HG03064 (cell line): Measurements from ENCODE around the gene GMPR.
"Not testable (repeated sequence)": the region's sequence is repeated elsewhere in the genome, so short reads cannot be mapped to it uniquely, and the experiment has no call there.

Experiments
- ATAC-seq: cut with Tn5 transposase; IDR thresholded peaks from one replicate; pipeline ENCODE4 v1.9.1; 2021; ENCODE audit warnings: low read depth; ENCODE audit not compliant: unreplicated experiment

The GMPR gene

DNA sequence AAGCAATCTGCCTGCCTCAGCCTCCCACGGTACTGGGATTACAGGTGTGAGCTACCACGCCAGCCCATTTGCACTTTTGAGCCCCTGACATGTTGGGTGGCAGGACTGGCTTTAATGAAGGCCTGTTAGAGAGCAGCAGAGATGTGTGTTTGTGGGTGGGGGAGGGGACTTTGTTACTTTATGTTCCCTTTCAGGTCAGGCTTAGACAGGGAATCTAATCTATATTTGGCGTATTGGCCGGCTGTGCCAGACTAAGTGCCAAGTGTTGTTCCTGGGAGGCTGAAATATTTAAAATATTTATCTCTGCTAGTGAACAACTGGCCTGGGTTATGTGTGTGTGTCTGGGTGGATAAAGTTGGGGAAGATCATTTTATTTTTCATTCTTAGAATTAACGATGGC lies 6.1 kb downstream of the GMPR start:
- ATAC-seq = no peak

DNA sequence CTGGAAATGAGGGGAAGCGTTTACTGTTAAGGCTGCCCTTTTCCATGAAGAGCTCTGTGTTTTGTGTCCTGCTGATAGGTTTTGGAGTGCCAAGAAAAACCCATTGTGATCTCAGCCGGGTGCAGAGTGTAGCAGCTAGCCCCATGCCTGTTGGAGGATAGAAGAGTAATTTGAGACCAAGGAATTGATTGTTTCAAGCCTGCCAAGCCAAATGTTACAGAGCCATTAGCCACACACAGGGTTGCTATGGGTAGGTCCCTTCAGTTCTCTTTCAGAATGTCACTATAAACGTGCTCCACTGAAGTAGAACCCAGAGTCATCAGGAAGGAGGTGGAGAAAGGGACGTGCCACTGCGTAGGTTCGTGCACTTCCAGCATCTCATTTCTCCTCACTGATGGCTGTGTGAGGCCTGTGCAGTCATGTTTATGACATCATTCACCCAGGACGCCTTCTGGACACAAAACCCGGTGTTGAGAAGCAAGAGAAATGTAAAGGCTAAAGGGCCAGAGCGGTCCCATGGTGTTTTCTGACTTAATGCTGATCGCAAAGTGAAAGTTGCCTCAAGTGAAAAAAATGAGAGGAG lies 6.6 kb downstream of the GMPR start:
- no peak for ATAC-seq

DNA sequence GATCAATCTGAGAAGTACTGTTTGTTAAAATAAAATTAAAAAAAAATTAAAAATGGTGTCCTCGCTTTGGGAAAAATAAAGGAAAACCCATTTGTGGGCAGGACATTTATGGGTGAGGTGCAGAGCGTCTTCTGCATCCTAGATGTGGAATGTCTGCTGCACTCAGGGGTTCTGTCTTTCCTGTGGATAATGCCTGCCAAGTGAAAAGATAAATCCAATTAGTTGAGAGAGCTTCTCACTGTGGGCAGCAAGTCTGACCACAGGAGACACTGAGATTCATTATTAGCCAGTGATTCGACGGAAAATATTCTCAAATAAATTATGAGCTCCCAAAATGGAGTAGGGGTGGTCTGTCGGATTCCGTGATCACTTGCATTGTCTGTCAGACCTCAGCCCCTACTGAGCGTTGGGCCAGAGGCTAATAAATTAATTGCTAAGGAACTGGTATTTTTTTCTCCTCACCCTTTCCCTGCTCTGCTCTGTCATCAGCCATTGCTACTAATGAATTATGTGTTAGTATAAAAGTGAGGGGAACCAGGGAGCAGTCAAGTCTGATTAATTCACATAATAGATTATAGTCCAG lies 10.0 kb downstream of the GMPR start:
- no peak for ATAC-seq

DNA sequence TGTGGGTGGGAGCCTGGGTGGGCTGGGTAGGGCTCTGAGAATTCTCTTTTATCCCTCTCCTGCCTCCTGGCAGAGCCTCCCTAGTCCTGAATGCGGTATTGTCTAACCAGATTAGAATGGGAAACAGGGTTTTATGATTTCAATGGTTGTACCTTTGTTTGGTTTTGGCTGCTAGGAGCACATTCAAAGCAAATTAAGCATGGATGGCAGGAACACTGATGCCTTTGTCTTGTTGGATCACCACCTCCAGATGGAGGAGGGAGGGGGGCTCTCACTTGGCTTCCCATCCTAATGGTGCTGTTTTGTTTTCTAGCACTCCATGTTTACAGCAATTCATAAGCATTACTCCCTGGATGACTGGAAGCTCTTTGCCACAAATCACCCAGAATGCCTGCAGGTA lies 11.6 kb downstream of the GMPR start:
- no peak for ATAC-seq

DNA sequence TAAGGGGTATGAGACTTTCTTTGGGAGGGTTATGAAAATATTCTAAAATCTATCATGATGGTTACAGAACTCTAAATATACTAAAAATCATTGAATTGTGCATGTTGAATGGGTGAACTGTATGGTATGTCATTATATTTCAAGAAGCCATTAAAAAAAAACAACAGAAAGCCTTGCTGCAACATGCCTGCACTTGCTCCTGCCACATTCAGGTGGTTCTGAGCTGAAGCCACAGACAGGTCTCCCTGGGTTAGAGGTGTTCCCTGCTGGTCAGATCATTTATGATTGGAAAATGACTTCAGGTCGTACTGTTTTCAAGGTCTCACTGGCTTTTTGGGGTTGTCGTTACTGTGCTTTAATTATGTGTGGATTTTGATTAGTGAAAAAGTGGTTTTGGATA lies 13.3 kb downstream of the GMPR start:
- ATAC-seq = no peak

DNA sequence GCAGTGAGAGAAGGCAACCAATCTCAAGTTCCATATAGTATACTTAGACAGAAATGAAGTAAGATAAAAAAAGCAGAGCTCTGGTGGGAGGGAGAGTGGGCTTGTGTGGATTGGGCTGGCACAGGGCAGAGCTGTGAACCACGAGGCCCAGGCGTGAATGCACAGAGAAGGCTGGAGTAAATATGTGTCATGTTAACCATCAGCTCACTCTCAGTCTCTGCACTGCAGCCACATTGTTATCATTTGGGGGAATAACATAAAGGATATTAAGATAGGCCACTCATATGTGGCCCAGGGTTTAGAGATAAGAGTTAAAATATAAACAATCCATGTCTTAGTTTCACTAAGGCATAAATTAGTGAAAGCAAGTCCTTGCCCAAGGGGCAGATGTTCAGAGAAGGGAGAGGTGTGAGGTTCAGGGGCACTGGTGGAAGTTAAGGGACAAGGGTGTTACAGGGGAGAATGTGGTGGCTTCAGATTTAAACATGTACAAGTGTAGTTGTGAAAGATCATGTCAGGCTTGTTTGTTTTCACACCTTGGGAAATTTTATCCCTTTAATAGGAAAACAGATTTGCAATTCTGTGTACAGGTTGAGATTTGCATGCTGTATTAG lies 14.4 kb downstream of the GMPR start:
- ATAC-seq = no peak

DNA sequence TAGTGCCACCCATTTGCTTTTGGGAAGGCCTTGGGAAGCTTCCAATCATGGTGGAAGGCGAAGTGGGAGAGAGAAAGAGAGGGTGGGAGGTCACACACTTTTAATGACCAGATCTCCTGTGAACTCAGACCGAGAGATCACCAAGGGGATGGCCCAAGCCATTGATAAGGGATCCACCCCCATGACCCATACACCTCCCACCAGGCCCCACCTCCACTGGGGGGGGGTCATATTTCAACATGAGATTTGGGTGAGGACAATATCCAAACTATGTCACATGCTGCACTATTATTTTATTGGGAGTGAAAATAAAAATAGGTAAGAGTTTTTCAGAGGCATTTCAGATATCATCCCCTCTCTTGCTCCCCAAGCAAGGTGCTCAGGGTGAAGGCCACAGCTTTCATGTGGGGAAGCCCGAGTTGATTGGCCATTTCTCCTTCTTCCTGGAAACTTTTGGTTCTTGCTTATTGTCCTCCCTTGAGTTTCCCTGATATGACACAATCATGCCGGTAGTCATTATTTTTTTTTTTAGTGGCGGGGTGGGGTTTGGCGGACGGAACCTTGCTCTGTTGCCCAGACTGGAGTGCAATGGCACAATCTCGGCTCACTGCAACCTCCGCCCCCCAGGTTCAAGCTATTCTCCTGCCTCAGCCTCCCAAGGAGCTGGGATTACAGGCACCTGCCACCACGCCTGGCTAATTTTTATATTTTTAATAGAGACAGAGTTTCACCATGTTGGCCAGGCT lies 15.2 kb downstream of the GMPR start:
- no peak for ATAC-seq

DNA sequence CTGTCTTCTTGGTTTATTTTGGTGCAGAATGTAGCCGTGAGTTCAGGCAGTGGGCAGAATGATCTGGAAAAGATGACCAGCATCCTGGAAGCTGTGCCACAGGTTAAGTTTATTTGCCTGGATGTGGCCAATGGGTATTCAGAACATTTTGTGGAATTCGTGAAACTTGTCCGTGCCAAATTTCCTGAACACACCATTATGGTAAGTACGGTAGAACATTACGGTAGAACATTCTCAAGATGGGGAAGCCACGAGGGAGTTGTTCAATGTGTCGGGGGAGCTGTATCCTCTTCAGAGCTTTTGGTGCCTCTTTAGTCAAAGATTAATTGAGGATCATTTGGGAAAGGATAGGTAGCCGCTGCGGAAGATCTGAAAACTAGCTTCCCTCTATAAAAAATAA lies 16.1 kb downstream of the GMPR start:
- no peak for ATAC-seq

DNA sequence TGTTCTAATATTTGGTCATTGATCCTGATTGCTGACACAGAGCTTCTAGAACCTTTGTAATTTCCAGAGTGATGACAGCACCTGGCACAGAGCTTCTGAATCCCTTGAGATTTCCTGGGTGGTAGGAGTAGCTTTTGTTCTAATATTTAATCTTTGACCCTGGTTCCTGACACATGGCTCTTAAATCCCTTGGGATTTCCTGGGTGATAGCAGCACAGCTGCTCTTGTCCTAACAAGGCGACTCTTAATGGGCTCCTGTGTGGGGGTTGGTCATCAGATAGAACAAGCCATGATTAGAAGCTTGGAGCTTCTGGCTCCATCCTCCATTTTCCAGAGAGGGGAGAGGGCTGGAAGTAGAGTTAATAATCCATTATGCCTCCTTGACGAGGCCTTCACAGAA lies 18.4 kb downstream of the GMPR start:
- no peak for ATAC-seq

DNA sequence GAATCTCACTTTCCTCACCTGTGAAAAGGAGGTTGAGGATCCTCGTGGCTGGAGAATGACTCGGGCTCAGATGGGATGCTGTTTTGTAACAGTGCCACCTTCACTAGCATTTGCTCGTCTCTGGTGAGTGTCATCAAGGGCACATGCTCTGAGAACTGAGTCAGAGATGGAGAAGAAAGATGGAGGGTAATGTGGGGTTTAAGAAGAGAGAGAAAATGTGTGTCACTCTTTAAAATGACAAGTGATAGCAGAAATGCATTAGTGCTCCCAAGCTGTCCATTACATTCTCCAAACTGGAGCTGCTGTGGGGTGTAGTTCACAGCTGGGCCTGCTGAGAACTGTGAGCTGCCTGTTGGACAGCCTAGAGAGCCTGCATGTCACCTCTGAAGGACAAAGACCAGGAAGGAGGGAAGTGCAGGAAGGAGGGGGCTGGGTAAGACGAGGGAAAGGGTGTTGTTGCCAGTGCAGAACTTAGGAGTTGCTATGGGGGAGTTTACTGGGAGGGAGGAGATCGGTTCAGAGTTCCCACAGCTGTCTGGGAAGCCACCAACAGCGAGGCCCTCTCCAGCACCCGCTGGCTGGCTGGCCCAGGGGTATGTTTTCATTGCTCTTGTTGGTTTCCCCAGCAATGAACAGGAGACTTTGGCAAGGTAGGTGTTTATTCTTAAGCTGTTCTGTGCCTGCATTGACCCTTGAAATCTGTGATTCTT lies 19.8 kb downstream of the GMPR start:
- no peak for ATAC-seq

DNA sequence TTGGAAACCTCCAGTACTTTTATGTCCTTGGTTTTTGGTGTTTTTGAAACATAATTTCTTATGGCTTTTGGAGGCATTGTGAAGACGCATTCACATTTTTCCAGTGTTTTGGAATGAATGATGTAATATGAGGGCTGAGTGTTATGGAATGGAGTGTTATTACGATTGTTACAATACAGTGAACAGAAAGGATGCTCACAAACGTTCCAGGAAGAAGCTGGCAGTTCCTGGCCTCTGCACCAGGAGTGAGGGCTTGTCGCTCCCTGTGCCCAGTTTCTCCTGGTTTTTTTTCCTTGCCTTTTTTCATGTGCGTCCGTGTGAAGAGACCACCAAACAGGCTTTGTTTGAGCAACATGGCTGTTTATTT lies 20.3 kb downstream of the GMPR start:
- ATAC-seq = no peak

DNA sequence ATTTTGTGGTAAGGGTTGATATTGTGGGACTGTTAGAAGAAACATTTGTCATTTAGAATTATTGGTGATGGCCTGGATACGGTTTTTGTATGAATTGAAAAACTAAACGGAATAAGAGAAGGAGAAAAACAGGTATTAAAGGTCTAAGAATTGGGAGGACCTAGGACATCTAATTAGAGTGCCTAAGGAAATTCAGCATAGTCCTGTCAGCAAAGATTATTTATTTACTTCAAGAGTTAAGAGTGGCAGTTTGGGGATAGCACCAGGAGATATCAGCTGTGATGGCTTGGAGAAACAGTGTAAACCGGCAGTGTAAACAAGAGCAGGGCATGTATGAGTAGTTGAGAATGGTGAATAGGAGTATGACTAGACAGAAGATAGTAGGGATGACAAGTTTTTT lies 21.2 kb downstream of the GMPR start:
- ATAC-seq = not testable (repeated sequence)

DNA sequence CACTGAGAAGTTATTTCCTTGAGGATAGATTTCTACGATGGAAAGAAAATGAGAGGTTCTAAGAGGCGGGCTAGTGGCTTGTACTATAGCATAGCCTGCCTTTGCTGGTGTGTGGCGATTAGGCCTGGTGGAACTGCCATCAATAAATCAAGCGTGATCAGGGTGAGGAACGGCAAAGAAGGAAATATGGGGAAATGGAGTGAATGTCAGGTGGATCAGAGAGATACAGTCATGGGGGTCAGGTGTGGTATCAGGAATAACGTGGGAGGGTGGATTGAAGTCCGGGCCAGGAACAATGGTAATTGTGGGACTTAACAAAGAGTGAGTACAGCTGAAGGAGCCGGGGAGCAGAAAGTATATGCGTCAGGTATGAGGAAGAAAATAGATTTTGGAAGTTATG lies 22.2 kb downstream of the GMPR start:
- not testable (repeated sequence) for ATAC-seq

DNA sequence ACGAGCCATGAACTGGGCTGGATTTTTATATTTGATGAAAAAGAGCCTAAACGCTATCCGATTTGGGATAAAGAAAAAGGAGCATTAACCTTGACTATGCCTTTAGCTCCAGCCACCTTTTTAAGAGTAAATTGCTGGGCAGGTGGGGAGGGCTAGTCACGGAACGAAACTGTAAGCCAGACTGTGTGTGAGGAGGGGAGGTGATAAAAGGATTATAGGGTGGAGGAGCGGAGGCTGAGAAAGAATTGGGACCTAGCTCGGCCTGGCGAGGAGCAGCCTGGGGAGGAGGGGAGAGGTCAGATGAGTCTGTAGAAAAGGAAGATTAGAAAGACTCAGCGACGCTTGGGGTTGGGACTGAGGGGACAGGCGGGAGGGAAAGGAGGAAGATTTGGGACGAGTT lies 24.4 kb downstream of the GMPR start:
- not testable (repeated sequence) for ATAC-seq

DNA sequence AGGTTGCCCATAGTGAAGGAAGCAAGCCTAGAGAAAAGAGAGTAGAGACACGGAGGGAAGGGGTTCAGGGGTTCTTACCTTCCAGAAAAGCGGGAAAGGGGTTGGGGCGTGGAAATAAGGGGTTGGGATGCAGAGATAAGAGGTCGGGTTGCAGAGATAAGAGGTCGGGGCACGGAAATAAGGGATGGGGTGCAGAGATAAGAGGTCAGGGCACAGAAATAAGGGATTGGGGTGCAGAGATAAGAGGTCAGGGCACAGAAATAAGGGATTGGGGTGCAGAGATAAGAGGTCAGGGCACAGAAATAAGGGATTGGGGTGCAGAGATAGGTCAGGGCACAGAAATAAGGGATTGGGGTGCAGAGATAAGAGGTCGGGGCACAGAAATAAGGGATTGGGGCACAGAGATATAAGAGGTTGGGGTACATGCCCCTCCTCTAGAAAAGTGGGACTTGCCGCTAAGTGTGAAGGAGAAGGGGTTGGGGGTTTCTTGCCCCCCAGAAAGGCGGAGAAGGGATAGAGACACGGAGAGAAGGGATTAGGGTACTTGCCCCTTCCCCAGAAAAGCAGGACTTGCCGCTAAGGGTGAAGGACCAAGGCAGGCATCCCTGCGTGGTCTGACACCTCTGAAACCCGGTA lies 25.2 kb downstream of the GMPR start:
- not testable (repeated sequence) for ATAC-seq

DNA sequence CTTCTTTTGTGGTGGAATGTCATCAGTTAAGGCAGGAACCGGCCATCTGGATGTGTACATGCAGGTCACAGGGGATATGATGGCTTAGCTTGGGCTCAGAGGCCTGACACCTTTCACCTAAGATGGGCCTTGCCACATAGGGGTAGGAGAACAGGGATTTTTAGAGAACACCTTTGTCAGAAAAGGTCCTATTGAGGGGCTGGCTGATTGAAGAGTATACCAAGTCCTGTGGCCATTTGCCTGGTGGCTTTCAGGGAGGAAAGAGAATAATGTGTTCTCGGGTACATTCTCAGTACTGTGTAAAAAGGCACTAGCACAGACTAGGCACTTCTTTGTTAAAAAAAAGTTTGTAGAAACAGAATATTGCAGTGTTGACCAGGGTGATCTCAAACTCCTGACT lies 26.4 kb downstream of the GMPR start:
- no peak for ATAC-seq

DNA sequence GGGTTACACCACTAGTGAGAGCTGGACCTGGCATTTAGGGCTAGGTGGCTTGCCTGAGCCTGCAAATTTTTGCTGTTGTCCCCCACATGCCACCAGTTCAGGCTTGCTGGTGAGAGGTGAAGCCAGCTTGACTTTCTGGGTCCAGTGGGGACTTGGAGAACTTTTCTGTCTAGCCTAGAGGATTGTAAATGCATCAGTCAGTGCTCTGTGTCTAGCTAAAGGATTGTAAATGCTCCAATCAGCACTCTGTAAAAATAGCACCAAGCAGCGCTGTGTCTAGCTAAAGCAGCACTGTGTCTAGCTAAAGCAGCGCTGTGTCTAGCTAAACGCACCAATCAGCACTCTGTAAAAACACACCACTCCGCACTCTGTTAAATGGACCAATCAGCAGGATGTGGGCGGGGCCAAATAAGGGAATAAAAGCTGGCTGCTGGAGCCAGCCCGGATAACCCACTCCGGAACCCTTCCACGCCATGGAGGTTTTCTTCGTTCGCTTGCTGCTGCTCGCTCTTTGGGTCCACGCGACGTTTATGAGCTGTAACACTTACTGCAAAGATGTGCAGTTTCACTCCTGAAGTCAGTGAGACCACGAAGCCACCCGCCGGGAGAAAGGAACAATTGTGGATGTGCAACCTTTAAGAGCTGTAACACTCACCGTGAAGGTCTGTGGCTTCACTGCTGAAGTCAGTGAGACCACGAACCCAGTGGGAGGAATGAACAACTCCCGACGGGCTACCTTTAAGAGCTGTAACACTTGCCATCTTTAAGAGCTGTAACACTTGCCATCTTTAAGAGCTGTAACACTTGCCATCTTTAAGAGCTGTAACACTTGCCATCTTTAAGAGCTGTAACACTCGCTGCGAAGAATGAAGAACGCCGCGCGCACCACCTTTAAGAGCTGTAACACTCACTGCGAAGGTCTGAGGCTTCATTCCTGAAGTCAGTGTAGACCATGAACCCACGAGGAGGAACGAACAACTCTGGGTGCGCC lies 27.3 kb downstream of the GMPR start:
- no peak for ATAC-seq

DNA sequence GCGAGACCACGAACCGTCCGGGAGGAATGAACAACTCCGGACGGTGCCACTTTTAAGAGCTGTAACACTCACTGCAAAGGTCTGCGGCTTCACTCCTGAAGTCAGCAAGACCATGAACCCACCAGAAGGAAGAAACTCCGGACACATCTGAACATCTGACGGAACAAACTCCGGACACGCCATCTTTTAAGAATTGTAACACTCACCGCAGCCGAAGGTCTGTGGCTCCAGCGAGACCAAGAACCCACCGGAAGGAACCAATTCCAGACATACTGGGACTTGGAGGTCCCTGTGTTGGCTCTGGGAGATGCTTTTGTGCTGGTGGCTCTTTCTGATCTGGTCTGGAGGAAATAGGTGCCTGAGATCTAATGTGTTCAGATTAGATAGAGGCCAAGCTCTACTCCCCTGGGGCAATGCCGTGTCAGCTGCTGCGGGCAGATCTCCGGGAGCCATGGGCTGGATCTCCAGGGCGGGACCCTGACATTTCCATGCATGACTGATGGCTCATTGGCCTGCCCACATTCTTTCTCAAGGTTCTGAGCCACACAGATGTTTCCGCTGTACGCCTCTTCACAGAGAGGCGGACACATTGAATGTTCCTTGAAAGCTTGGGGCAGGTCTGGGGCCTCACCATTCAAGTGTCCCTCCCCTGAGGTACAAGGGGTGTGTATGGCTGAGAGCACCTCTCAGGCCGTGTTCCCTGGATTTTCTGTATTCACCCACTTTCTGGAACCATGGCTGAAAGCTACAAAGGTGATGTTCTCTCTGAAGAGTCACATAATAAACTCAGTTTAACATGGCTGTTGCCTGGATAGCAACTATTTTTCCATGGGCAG lies 29.3 kb downstream of the GMPR start:
- no peak for ATAC-seq
